ENCODE results near the gene KRT38.
"Not testable (repeated sequence)": the region's sequence is repeated elsewhere in the genome, so short reads cannot be mapped to it uniquely, and the experiment has no call there.

Gene KRT38

GRCh38 chr17:41457676-41458075 is 16.9 kb upstream of the KRT38 start:
- DNase-seq, result no peak

- no peak for DNase-seq
Observed at GRCh38 chr17:41456204-41456603, 15.4 kb upstream of the KRT38 start.

- DNase-seq, result no peak
Observed at GRCh38 chr17:41455236-41455635, 14.5 kb upstream of the KRT38 start.

- no peak for DNase-seq
Observed at GRCh38 chr17:41453066-41453465, 12.3 kb upstream of the KRT38 start.

GRCh38 chr17:41452281-41452680 is 11.5 kb upstream of the KRT38 start:
- no peak for DNase-seq

- DNase-seq, result no peak
Observed at GRCh38 chr17:41451154-41451728, 10.5 kb upstream of the KRT38 start.

GRCh38 chr17:41449008-41449407 is 8.2 kb upstream of the KRT38 start:
- DNase-seq, result no peak

- DNase-seq, result no peak
Observed at GRCh38 chr17:41448506-41448905, 7.7 kb upstream of the KRT38 start.

GRCh38 chr17:41446806-41447205 is 6.0 kb upstream of the KRT38 start:
- DNase-seq, result no peak

GRCh38 chr17:41444640-41445039 is 3.9 kb upstream of the KRT38 start:
- no peak for DNase-seq

GRCh38 chr17:41444186-41444585 is 3.4 kb upstream of the KRT38 start:
- DNase-seq, result no peak

- no peak for DNase-seq
Observed at GRCh38 chr17:41442739-41443138, 2.0 kb upstream of the KRT38 start.

GRCh38 chr17:41439375-41439774 is 1.4 kb downstream of the KRT38 start:
- no peak for DNase-seq

- no peak for DNase-seq
Observed at GRCh38 chr17:41437769-41438168, 3.0 kb downstream of the KRT38 start.

- DNase-seq, result no peak
Observed at GRCh38 chr17:41437254-41437653, 3.5 kb downstream of the KRT38 start.

- DNase-seq, result no peak
Observed at GRCh38 chr17:41434415-41434814, 6.4 kb downstream of the KRT38 start.

GRCh38 chr17:41434005-41434404 is 6.8 kb downstream of the KRT38 start:
- no peak for DNase-seq

- DNase-seq, result no peak
Observed at GRCh38 chr17:41433586-41433985, 7.2 kb downstream of the KRT38 start.

- not testable (repeated sequence) for DNase-seq
Observed at GRCh38 chr17:41430376-41430775, 10.4 kb downstream of the KRT38 start.

- DNase-seq, result no peak
Observed at GRCh38 chr17:41429667-41430066, 11.1 kb downstream of the KRT38 start.

GRCh38 chr17:41428591-41429291 is 12.0 kb downstream of the KRT38 start:
- no peak for DNase-seq

- DNase-seq, result no peak
Observed at GRCh38 chr17:41424111-41424635, 16.6 kb downstream of the KRT38 start, which contains the start of gene KRT37. TSS of gene KRT37 (minus strand) at chr17:41424585. CDS start at chr17:41424523, 62 bp downstream.

GRCh38 chr17:41422586-41422985 is 18.2 kb downstream of the KRT38 start:
- DNase-seq, result not testable (repeated sequence)

- no peak for DNase-seq
Observed at GRCh38 chr17:41421617-41422016, 19.2 kb downstream of the KRT38 start.

- no peak for DNase-seq
Observed at GRCh38 chr17:41421116-41421515, 19.7 kb downstream of the KRT38 start.
